SJCRH30 (cell line): ENCODE data around the gene C11orf68. TPM values are rescaled to one million over a fixed set of nuclear protein-coding genes. Genes with fewer than 3 reads are reported as not detected.

Experiments
- DNase-seq, 2 experiments: peaks; one replicate each; pipeline ENCODE4 v3.0.0-alpha.2; 2015 to 2020
- H3K27ac ChIP-seq: fragments of 250-450 bp; sonication (Bioruptor Pico); 2 replicates; pipeline ENCODE4 v1.5.1; 2020; ENCODE audit warnings: mild to moderate bottlenecking, moderate library complexity
- H3K27me3 ChIP-seq: fragments of 250-450 bp; sonication (Bioruptor Pico); 2 replicates; pipeline ENCODE4 v1.5.1; 2020; ENCODE audit warnings: mild to moderate bottlenecking, moderate library complexity
- H3K36me3 ChIP-seq: fragments of 250-450 bp; sonication (Bioruptor Pico); 2 replicates; pipeline ENCODE4 v1.5.1; 2020; ENCODE audit warnings: mild to moderate bottlenecking, moderate library complexity
- H3K4me1 ChIP-seq: fragments of 250-450 bp; sonication (Bioruptor Pico); 2 replicates; pipeline ENCODE4 v1.5.1; 2020; ENCODE audit warnings: mild to moderate bottlenecking, moderate library complexity
- H3K4me3 ChIP-seq: fragments of 250-450 bp; sonication (Bioruptor Pico); 2 replicates; pipeline ENCODE4 v1.5.1; 2020; ENCODE audit warnings: mild to moderate bottlenecking, moderate library complexity
- H3K9me3 ChIP-seq: fragments of 250-450 bp; sonication (Bioruptor Pico); replicated peaks from 2 replicates; pipeline ENCODE4 v1.5.1; 2020; ENCODE audit warnings: mild to moderate bottlenecking, moderate library complexity
- total RNA-seq: library from RNA; depleted of rRNA; stranded (reverse); fragments of >200 nt; shearing (Covaris generic); gene quantifications from 2 replicates; pipeline ENCODE4 v1.2.3, GENCODE V29; 2014; rRNA removed

Gene C11orf68
- total RNA-seq, 1 experiment from 2014 or later: 10.3 TPM

- Histone ChIP-seq H3K27me3 (no peaks in the 10 kb centered on the region), H3K27ac (no peak overlapping the region), H3K36me3 (peaks cover 25% of the 10 kb centered on the region), H3K4me3 (no peak overlapping the region), H3K4me1 (peaks cover 5% of the 10 kb centered on the region; the same call in 1 of the 2 replicates), H3K9me3 (no peaks in the 10 kb centered on the region)
- DNase-seq: no peak
Measured at GRCh38 chr11:65869643-65870306, 49.1 kb downstream of the C11orf68 start.

GRCh38 chr11:65868907-65869306 is 50.0 kb downstream of the C11orf68 start:
- no peak overlapping the region for H3K27ac ChIP-seq
- H3K4me3 ChIP-seq: no peak overlapping the region
- no peaks in the 10 kb centered on the region for H3K27me3 ChIP-seq
- no peak for DNase-seq
- peaks cover 5% of the 10 kb centered on the region; the same call in 1 of the 2 replicates for H3K4me1 ChIP-seq
- H3K9me3 ChIP-seq: no peaks in the 10 kb centered on the region
- H3K36me3 ChIP-seq: peaks cover 28% of the 10 kb centered on the region

- Histone ChIP-seq H3K27me3 (no peaks in the 10 kb centered on the region), H3K4me1 (peaks cover 5% of the 10 kb centered on the region; the same call in 1 of the 2 replicates), H3K36me3 (peaks cover 32% of the 10 kb centered on the region), H3K27ac (no peak overlapping the region), H3K9me3 (no peaks in the 10 kb centered on the region), H3K4me3 (no peak overlapping the region)
- peak in 1 of 2 experiments; percentile 36 for DNase-seq
Measured at GRCh38 chr11:65868076-65868667, 50.7 kb downstream of the C11orf68 start.

GRCh38 chr11:65867284-65868071 is 51.4 kb downstream of the C11orf68 start:
- no peak overlapping the region for H3K27ac ChIP-seq

More at GRCh38 chr11:65867284-65868071, 51.4 kb downstream of the C11orf68 start:
- no peaks in the 10 kb centered on the region for H3K27me3 ChIP-seq
- H3K4me3 ChIP-seq: no peak overlapping the region
- peaks cover 32% of the 10 kb centered on the region for H3K36me3 ChIP-seq
- peaks cover 5% of the 10 kb centered on the region; the same call in 1 of the 2 replicates for H3K4me1 ChIP-seq
- H3K9me3 ChIP-seq: no peaks in the 10 kb centered on the region
- no peak for DNase-seq

Other genes with a start within 250 kb of the C11orf68 start
- gene KAT5, start 206.8 kb downstream of the C11orf68 start, total RNA-seq: 30.7 and 34.0 TPM in 2 replicates
- 49.3 and 50.9 TPM in 2 replicates for gene RNASEH2C, start 198.3 kb downstream of the C11orf68 start, total RNA-seq
- gene AP5B1, start 138.1 kb downstream of the C11orf68 start, total RNA-seq: 1.8 and 2.0 TPM in 2 replicates
- not detected in 2 replicates for gene OVOL1, start 132.0 kb downstream of the C11orf68 start, total RNA-seq
- 0.04 TPM in 1 of 2 replicates, not detected in the other for gene SNX32, start 85.1 kb downstream of the C11orf68 start, total RNA-seq
- 743 and 763 TPM in 2 replicates for gene CFL1, start 60.9 kb downstream of the C11orf68 start, total RNA-seq
- gene MUS81, start 58.6 kb downstream of the C11orf68 start, total RNA-seq: 31.1 and 35.1 TPM in 2 replicates
- gene EFEMP2, start 46.3 kb downstream of the C11orf68 start, total RNA-seq: 21.5 and 23.9 TPM in 2 replicates
- gene CTSW, start 39.2 kb downstream of the C11orf68 start, total RNA-seq: not detected in 2 replicates
- 64.3 and 68.1 TPM in 2 replicates for gene FIBP, start 30.6 kb downstream of the C11orf68 start, total RNA-seq
- gene CCDC85B, start 28.4 kb downstream of the C11orf68 start, total RNA-seq: 25.2 and 30.6 TPM in 2 replicates
- gene FOSL1, start 18.7 kb downstream of the C11orf68 start, total RNA-seq: 1.5 and 1.9 TPM in 2 replicates
- 72.7 and 77.7 TPM in 2 replicates for gene DRAP1, start 364 bp upstream of the C11orf68 start, total RNA-seq
- gene TSGA10IP, start 26.4 kb upstream of the C11orf68 start, total RNA-seq: not detected in 2 replicates
- gene SART1, start 42.7 kb upstream of the C11orf68 start, total RNA-seq: 52.3 and 63.5 TPM in 2 replicates
- 52.9 and 55.1 TPM in 2 replicates for gene EIF1AD, start 83.1 kb upstream of the C11orf68 start, total RNA-seq
- 181 and 199 TPM in 2 replicates for gene BANF1, start 83.4 kb upstream of the C11orf68 start, total RNA-seq
- not detected in 2 replicates for gene CST6, start 92.9 kb upstream of the C11orf68 start, total RNA-seq
- gene CATSPER1, start 107.4 kb upstream of the C11orf68 start, total RNA-seq: 0.24 and 0.51 TPM in 2 replicates
- not detected in 2 replicates for gene GAL3ST3, start 130.1 kb upstream of the C11orf68 start, total RNA-seq
- 163 and 169 TPM in 2 replicates for gene SF3B2, start 133.3 kb upstream of the C11orf68 start, total RNA-seq
- 11.8 and 12.5 TPM in 2 replicates for gene PACS1, start 151.2 kb upstream of the C11orf68 start, total RNA-seq